Astrocyte of the cerebellum (primary cell): Measurements from ENCODE around the gene UPK1B.
"Not testable (repeated sequence)": the region's sequence is repeated elsewhere in the genome, so short reads cannot be mapped to it uniquely, and the experiment has no call there.

Source experiments
- DNase-seq: peaks from one replicate; pipeline ENCODE4 v3.0.0-alpha.2; 2011; ENCODE audit warnings: low read depth
- H3K4me3 ChIP-seq: 2 replicates; pipeline ENCODE4 v1.5.1; 2011; ENCODE audit warnings: mild to moderate bottlenecking, low read depth, low read length, moderate library complexity
- CTCF ChIP-seq: IDR thresholded peaks from 2 replicates; pipeline ENCODE4 v1.5.1; 2012; ENCODE audit warnings: low read length, low read depth, moderate library complexity, mild to moderate bottlenecking; ENCODE audit errors: missing control alignments
- in situ Hi-C: cut with HindIII; loops from 2 replicates; pipeline ENCODE4 v1.10.0; 2017; ENCODE audit warnings: low sequenced_read_pairs

Gene UPK1B

GRCh38 chr3:119173325-119173724, at the start of gene UPK1B:
TSS of gene UPK1B (plus strand) at chr3:119173598. CDS start at chr3:119186742, 13,144 bp downstream.
- no peak for TF ChIP-seq CTCF
- H3K4me3 ChIP-seq: no peak within 1 kb of the TSS
- in situ Hi-C loops: no loop called here
- no peak for DNase-seq

- no peak for TF ChIP-seq CTCF
- in situ Hi-C loops: no loop called here
- no peak overlapping the region for H3K4me3 ChIP-seq
- DNase-seq: no peak
Observed at GRCh38 chr3:119125342-119125741, 48.1 kb upstream of the UPK1B start.

GRCh38 chr3:119125742-119126504, 47.5 kb upstream of the UPK1B start:
- H3K4me3 ChIP-seq: no peak overlapping the region
- no peak for DNase-seq
- in situ Hi-C loops: no loop called here
- no peak for TF ChIP-seq CTCF

GRCh38 chr3:119130291-119130690, 43.1 kb upstream of the UPK1B start:
- in situ Hi-C loops, DNase-seq, H3K4me3 ChIP-seq: not testable (repeated sequence)

GRCh38 chr3:119132291-119132690, 41.1 kb upstream of the UPK1B start:
- in situ Hi-C loops, DNase-seq, H3K4me3 ChIP-seq: not testable (repeated sequence)

GRCh38 chr3:119139360-119139759, 34.0 kb upstream of the UPK1B start:
- DNase-seq, H3K4me3 ChIP-seq, in situ Hi-C loops: not testable (repeated sequence)

GRCh38 chr3:119140466-119140865, 32.9 kb upstream of the UPK1B start:
- no peak for DNase-seq
- in situ Hi-C loops: no loop called here
- TF ChIP-seq CTCF: no peak
- no peak overlapping the region for H3K4me3 ChIP-seq

GRCh38 chr3:119145128-119145499, 28.3 kb upstream of the UPK1B start:
- no peak for DNase-seq
- no peak for TF ChIP-seq CTCF
- H3K4me3 ChIP-seq: no peak overlapping the region
- in situ Hi-C loops: no loop called here
